GM21786 (cell line): ENCODE measurements around the gene EML3.
A peak's percentile ranks its signal among the peaks of the same experiment; 100 is the strongest.
"Not testable (repeated sequence)": the region's sequence is repeated elsewhere in the genome, so short reads cannot be mapped to it uniquely, and the experiment has no call there.

Experiments
- ATAC-seq: cut with Tn5 transposase; IDR thresholded peaks from one replicate; pipeline ENCODE4 v1.9.1; 2021; ENCODE audit not compliant: unreplicated experiment

EML3 gene

DNA sequence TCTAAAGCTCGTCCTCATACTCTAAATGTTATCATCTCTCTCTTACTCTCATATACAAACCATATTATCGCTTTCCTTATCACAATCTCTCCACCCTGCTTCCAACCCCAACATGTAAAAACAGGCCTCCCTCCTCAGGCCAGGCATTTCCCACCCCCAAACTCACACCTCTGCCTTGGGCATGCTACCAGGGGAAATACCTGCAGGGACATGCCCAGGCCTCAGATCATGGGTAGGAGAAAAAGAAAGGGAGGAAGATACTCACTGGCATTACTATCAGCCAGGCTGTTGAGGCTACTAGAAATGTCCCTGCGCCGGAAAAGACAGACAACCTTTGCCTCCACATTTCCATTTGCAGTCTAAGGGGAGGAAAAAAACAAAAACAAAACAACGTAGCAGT, 12.7 kb downstream of the EML3 start:
- ATAC-seq: no peak

DNA sequence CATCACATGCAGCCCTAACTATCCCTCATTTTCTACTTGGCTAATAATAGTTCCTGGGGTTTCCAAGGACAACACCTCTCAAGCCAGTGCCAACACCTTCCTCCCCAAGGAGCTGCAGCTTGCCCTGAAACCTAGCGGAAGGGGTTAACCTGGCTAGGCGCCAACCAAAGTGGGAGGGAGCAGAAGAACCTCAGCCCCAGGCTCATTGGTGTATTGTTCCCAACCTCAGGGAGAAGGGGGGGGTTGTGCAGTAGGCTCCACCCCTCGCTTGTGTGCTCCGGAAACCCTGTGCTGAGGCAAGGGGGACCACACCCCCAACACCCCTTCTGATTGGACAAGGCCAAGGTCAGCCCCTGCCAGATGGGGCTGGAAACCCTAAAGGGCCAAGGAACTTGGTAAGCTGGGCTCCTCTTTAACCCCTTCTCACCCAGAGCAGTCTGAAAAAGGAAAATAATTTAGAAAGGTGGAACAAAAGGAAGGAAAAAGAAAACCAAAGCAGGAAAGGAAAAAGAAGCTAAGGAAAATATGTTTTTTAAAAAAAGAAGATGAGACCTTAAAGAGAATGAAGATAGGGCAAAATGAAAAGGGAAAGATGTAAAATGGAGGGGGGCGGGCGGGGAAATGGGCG, 13.4 kb downstream of the EML3 start:
- ATAC-seq: peak; percentile 54

- no peak for ATAC-seq
These were observed 17.5 kb downstream of the EML3 start for GRCh38 chr11:62595124-62595523.

GRCh38 chr11:62593434-62594044, 19.0 kb downstream of the EML3 start:
- no peak for ATAC-seq

DNA sequence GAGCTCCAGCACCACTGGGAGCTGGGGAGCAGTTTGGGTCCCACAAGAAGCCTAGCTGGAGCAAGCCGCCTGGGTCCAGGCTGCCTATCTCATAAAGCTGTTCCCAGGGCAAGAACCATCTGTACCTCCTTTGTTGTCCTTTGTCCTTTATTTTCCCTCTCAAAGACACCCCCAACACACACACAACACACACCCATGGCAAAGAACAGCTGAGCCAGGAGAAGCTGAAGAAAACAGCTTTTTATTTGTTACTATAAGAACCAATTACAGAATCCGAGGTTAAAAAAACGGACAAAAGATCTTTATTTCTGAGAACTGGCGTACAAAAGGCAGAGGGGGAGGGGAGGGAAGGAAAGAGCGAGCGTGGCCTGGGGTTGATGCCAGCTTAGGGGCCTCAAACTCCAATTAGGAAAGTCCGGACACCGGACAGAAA, 19.6 kb downstream of the EML3 start:
- ATAC-seq: no peak

GRCh38 chr11:62592146-62592815, 20.3 kb downstream of the EML3 start:
- ATAC-seq: no peak

- peak; percentile 88 for ATAC-seq
These were observed 21.0 kb downstream of the EML3 start, which contains the start of gene TUT1 for GRCh38 chr11:62591448-62592145. Gene TUT1 (minus strand): TSS chr11:62591523. CDS start chr11:62591485, 38 bp downstream.

- ATAC-seq: no peak
These were observed 23.5 kb downstream of the EML3 start for GRCh38 chr11:62588966-62589637.

- ATAC-seq: not testable (repeated sequence)
These were observed 27.2 kb downstream of the EML3 start for GRCh38 chr11:62585356-62585755.

DNA sequence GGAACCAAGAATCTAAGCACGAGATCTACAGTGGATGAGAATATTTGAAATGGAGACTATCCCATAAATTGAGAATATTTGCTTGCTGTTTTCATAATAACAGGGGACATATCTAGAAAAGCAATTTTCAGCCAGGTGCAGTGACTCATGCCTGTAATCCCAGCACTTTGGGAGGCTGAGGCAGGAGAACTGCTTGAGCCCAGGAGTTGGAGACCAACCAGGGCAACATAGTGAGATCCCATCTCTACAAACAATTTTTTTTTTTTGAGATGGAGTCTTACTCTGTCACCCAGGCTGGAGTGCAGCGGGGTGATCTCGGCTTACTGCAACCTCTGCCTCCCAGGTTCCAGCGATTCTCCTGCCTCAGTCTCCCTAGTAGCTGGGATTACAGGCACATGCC, 30.8 kb downstream of the EML3 start:
- not testable (repeated sequence) for ATAC-seq

DNA sequence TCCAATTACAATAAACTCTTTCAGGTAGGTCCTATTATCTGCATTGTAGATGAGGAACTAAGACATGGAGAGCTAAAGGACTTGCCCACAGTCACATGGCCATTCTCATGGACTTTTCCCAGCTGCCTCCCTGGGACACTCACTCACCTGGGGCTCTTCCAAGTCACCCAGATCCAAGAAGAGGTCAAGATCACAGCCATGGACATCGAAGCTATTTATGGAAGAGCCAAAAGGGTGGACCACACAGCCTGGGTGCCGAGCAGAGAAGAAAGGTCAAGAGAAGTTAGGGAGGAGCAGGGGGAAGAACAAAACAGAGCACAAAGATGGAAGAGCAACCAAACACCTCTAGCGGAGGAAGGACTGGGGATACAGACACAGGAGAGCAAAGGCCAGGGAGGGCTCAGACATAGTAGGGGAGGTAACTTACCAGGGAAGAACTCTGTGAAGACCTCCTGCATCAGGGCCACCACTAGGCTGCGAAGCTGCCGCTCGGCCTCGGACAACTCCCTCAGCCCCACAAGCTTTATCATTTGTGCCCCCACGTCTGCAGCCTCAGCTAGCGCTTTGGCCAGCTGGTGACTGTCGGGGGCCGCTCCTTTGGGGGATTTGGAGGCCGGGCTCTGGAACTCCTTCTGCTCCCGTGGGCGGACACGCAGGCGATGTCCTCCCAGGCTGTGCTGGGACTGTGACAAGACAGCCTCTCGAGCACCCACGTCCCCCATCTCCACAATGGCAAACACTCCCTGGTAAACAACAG, 31.4 kb downstream of the EML3 start:
- no peak for ATAC-seq

GRCh38 chr11:62579252-62579651, 33.3 kb downstream of the EML3 start:
- no peak for ATAC-seq

DNA sequence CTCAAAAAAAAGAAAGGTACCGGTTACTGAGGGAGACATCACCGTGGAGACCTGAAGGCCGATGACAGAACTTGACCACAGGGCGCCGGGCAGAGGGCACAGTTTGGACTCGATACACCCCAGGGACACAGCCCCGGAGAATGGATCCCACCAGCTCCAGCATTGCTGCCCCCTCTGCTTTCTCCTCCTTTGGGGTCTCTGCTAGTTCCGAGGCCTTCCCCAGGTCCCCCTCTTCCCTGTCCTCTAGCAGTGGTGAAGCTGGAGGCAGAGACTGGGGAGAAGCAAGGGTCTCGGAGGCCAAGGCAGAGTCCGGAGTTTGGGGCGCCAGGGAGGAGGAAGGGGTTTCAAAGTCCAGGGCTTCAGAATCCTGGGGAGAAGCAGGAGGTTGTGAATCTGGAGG, 34.0 kb downstream of the EML3 start:
- no peak for ATAC-seq

GRCh38 chr11:62577046-62577714, 35.4 kb downstream of the EML3 start:
- ATAC-seq: no peak

DNA sequence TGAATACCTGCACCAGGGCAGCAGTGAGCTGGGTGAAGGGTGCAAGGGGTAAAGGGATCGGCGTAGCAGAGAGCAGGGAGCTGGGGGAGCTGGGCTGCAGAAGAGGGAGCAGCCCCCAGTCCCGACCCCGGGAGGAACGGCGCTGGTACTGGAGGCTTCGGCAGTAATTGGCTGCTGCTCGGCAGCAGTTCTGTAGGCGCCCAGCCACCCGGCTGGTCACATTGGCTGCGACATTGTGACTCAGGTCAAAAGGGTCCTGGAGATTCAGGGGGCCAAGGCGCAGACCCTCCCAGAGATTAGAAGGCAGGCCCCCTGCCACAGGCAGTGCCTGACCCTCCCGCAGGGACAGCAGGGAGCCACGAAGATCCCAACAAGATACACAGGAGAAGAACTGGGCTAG, 36.7 kb downstream of the EML3 start:
- ATAC-seq: no peak

DNA sequence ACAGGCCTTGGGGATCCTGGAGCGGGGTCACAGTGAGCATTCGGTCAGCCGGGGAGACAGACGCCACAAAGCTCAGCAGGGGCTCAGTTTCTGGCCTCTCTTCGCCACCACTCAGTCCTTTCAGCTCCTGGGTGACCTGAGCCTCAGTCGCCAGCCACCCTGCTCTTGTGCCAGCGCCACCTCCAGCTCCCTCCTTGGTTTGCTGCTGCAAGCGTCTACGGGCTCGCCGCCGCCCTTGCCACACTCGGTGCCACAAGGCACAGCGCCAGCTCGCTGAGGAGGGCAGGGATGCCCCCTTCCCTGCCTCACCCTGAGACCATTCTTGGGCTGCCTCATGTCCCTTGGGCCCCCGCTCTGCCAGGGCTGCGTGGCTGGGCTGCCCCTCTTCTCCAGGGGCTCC, 37.4 kb downstream of the EML3 start:
- ATAC-seq: no peak

DNA sequence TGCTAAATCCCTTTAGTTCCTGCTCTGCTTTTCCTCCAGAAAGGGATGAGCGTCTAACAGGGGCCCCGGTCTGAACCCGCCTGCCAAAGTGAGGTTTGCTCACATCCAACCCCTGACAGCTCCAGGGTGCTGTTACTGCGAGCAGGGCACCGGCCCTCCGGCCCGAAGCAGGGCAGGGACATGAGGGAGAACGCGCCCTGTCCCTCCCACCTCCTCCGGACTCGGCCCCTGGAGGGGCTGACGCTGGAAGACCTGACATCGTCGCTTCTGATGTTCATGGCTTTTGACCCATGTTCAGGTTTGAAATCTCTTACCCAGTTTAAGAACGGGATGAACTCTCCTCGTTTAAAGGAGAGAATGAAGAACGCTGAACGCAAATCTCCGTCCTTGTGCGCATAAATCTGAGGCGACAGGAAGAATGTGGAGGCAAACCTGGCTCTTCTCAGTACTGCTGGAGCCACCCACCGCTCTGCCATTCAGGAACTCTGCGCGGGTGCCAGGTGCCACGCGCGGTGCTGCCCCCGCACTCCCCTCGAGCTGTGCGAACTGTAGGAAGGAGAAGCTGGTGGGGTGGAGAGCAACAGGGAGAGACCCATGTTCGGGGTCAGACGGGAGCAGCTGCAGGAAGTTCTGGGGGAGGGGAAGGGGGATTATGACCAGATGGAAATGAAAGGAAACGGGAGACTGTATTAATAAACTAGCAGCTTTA, 38.1 kb downstream of the EML3 start:
- peak; percentile 9 for ATAC-seq

DNA sequence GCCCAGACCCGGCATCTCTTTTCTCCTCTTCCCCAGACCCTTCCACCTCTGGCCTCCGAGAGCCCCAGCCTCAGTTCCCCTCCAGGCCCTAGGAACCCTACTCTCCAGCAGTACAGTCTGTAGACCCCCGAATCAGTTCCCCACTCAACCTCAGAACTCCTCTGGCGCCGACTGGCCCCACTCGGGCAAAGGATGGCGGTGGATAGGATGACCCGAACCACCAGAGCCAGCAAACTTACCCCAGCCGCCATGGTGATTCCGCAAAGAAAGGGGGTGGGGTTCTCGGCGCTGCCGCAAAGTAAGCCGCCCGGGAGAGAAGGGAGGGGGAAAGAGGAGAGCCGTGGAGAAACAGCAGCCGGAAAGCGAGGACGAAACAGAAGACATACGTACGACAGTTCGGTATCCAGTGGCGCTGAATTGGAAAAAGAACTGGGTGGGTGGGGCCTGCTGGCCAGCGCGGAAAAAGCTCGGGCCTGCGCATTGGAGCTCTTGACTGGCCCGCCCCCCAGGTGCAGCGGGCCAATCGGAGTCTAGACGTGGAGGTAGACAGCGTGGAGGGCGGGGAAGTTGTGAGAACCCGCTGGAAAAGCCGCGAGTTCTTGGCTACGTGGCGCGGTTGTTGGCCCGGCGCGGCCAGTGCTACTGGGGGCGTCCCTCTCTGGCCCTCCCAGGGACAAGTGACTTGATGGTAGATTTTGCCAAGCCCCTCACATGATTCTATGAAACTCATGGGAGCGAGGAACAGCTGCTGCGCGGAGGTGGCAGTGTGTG, 38.8 kb downstream of the EML3 start, which contains the start of gene EEF1G:
TSS of gene EEF1G (minus strand) at position 300 of the 771 bp plus-strand sequence. CDS start at position 251, 49 bp downstream.
- peak; percentile 84 for ATAC-seq
